Measurements from ENCODE around the gene CD53. TPM values are rescaled to one million over a fixed set of nuclear protein-coding genes. Genes with fewer than 3 reads are reported as not detected.

CD53 gene
- total and polyA plus RNA-seq, 9 of the 15 experiments (the other 6 are each of a cell fraction or from before 2014, with no cell fraction given), result 63.5 to 220 (median 131) TPM

- TF ChIP-seq ATF7 (IDR thresholded peaks at IDR 0.05) (no peak), SMAD4 (CRISPR knock-in tag; conservative IDR thresholded peaks at IDR 0.05) (peak; percentile 48), FOXP1 (CRISPR knock-in tag; IDR thresholded peaks at IDR 0.05) (no peak), ZNF584 (CRISPR knock-in tag; IDR thresholded peaks at IDR 0.05; ENCODE audit: low read depth) (peak; percentile 56; the same call in 1 of the 2 replicates), SUPT5H (IDR thresholded peaks at IDR 0.05) (no peak), ZNF76 (CRISPR knock-in tag; IDR thresholded peaks at IDR 0.05; ENCODE audit: borderline replicate concordance) (peak; percentile 65; the same call in 1 of the 2 replicates), GATAD2A (IDR thresholded peaks at IDR 0.05) (no peak), NR2C2 (CRISPR knock-in tag; IDR thresholded peaks at IDR 0.05) (no peak), NR2C2 (tag; IDR thresholded peaks at IDR 0.05) (0 out of 2 replicates have a peak, but pooled peaks have one; percentile 39), NFIC (IDR thresholded peaks at IDR 0.05) (no peak), ZNF57 (CRISPR knock-in tag; IDR thresholded peaks at IDR 0.05) (no peak), KLF13 (tag; IDR thresholded peaks at IDR 0.05; ENCODE audit: borderline replicate concordance, low read depth) (no peak)
- TF ChIP-seq, protein P1, sequence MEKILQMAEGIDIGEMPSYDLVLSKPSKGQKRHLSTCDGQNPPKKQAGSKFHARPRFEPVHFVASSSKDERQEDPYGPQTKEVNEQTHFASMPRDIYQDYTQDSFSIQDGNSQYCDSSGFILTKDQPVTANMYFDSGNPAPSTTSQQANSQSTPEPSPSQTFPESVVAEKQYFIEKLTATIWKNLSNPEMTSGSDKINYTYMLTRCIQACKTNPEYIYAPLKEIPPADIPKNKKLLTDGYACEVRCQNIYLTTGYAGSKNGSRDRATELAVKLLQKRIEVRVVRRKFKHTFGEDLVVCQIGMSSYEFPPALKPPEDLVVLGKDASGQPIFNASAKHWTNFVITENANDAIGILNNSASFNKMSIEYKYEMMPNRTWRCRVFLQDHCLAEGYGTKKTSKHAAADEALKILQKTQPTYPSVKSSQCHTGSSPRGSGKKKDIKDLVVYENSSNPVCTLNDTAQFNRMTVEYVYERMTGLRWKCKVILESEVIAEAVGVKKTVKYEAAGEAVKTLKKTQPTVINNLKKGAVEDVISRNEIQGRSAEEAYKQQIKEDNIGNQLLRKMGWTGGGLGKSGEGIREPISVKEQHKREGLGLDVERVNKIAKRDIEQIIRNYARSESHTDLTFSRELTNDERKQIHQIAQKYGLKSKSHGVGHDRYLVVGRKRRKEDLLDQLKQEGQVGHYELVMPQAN (IDR thresholded peaks at IDR 0.05; ENCODE audit: borderline replicate concordance), result no peak
- TF ChIP-seq, protein P2, sequence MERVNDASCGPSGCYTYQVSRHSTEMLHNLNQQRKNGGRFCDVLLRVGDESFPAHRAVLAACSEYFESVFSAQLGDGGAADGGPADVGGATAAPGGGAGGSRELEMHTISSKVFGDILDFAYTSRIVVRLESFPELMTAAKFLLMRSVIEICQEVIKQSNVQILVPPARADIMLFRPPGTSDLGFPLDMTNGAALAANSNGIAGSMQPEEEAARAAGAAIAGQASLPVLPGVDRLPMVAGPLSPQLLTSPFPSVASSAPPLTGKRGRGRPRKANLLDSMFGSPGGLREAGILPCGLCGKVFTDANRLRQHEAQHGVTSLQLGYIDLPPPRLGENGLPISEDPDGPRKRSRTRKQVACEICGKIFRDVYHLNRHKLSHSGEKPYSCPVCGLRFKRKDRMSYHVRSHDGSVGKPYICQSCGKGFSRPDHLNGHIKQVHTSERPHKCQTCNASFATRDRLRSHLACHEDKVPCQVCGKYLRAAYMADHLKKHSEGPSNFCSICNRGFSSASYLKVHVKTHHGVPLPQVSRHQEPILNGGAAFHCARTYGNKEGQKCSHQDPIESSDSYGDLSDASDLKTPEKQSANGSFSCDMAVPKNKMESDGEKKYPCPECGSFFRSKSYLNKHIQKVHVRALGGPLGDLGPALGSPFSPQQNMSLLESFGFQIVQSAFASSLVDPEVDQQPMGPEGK (CRISPR knock-in tag; IDR thresholded peaks at IDR 0.05; ENCODE audit: borderline replicate concordance), result no peak
- TF ChIP-seq, protein P3, sequence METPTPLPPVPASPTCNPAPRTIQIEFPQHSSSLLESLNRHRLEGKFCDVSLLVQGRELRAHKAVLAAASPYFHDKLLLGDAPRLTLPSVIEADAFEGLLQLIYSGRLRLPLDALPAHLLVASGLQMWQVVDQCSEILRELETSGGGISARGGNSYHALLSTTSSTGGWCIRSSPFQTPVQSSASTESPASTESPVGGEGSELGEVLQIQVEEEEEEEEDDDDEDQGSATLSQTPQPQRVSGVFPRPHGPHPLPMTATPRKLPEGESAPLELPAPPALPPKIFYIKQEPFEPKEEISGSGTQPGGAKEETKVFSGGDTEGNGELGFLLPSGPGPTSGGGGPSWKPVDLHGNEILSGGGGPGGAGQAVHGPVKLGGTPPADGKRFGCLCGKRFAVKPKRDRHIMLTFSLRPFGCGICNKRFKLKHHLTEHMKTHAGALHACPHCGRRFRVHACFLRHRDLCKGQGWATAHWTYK (CRISPR knock-in tag; IDR thresholded peaks at IDR 0.05), result peak; percentile 61; the same call in 1 of the 2 replicates
- TF ChIP-seq, protein P4, sequence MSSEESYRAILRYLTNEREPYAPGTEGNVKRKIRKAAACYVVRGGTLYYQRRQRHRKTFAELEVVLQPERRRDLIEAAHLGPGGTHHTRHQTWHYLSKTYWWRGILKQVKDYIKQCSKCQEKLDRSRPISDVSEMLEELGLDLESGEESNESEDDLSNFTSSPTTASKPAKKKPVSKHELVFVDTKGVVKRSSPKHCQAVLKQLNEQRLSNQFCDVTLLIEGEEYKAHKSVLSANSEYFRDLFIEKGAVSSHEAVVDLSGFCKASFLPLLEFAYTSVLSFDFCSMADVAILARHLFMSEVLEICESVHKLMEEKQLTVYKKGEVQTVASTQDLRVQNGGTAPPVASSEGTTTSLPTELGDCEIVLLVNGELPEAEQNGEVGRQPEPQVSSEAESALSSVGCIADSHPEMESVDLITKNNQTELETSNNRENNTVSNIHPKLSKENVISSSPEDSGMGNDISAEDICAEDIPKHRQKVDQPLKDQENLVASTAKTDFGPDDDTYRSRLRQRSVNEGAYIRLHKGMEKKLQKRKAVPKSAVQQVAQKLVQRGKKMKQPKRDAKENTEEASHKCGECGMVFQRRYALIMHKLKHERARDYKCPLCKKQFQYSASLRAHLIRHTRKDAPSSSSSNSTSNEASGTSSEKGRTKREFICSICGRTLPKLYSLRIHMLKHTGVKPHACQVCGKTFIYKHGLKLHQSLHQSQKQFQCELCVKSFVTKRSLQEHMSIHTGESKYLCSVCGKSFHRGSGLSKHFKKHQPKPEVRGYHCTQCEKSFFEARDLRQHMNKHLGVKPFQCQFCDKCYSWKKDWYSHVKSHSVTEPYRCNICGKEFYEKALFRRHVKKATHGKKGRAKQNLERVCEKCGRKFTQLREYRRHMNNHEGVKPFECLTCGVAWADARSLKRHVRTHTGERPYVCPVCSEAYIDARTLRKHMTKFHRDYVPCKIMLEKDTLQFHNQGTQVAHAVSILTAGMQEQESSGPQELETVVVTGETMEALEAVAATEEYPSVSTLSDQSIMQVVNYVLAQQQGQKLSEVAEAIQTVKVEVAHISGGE (CRISPR knock-in tag; IDR thresholded peaks at IDR 0.05), result no peak
Observed at GRCh38 chr1:110875216-110875731, 2.3 kb downstream of the CD53 start (continued).

Data from K562 (cell line).